ENCODE measurements around the gene PSMD12. TPM values are rescaled to one million over a fixed set of nuclear protein-coding genes. Genes with fewer than 3 reads are reported as not detected.

PSMD12 gene
- total and polyA plus RNA-seq, 2 donors from 2014 or later, result 26.0 to 46.0 TPM

GRCh38 chr17:67358612-67359011 lies 7.8 kb downstream of the PSMD12 start:
- DNase-seq (no peak), FAIRE-seq (no peak)
- H3K4me1 ChIP-seq (ENCODE audit: control insufficient read depth in 2 of 3, insufficient read depth in 2 of 3, low read depth in 1 of 3, low read length in 3 of 3), result peaks cover 0 to 6% (median 0%) of the 10 kb centered on the region in 3 donors
- no peaks in the 10 kb centered on the region for H3K27me3 ChIP-seq (ENCODE audit: control insufficient read depth, insufficient read depth, low read length)
- H3K36me3 ChIP-seq (ENCODE audit: control insufficient read depth in 2 of 3, insufficient read depth in 3 of 3, low read length in 3 of 3), result peaks cover 4 to 25% (median 6%) of the 10 kb centered on the region in 3 donors
- intact Hi-C loops (cut with DNase I), result no loop called here
- H3K9me3 ChIP-seq (ENCODE audit: control insufficient read depth in 2 of 3, insufficient read depth in 1 of 3, low read length in 3 of 3), result no peaks in the 10 kb centered on the region
- no peak for TF ChIP-seq CTCF (IDR thresholded peaks at IDR 0.05; ENCODE audit: borderline replicate concordance, extremely low read depth, insufficient read depth)
- no peak overlapping the region for H3K9ac ChIP-seq (ENCODE audit: low read length in 3 of 3)
- no peak overlapping the region for H3K4me3 ChIP-seq (ENCODE audit: low read length in 3 of 3)
- H3K27ac ChIP-seq (ENCODE audit: low read depth in 2 of 2, low read length in 2 of 2), result no peak overlapping the region

- no peak overlapping the region for H3K27ac ChIP-seq (ENCODE audit: low read depth in 2 of 2, low read length in 2 of 2)
- peaks cover 4 to 42% (median 5%) of the 10 kb centered on the region in 3 donors for H3K36me3 ChIP-seq (ENCODE audit: control insufficient read depth in 2 of 3, insufficient read depth in 3 of 3, low read length in 3 of 3)
- no peaks in the 10 kb centered on the region for H3K27me3 ChIP-seq (ENCODE audit: control insufficient read depth, insufficient read depth, low read length)
- H3K9me3 ChIP-seq (ENCODE audit: control insufficient read depth in 2 of 3, insufficient read depth in 1 of 3, low read length in 3 of 3), result no peaks in the 10 kb centered on the region
- H3K4me3 ChIP-seq (ENCODE audit: low read length in 3 of 3), result no peak overlapping the region
- TF ChIP-seq CTCF (IDR thresholded peaks at IDR 0.05; ENCODE audit: borderline replicate concordance, extremely low read depth, insufficient read depth), result no peak
- DNase-seq (no peak), FAIRE-seq (no peak)
- H3K4me1 ChIP-seq (ENCODE audit: control insufficient read depth in 2 of 3, insufficient read depth in 2 of 3, low read depth in 1 of 3, low read length in 3 of 3), result no peaks in the 10 kb centered on the region
- no peak overlapping the region for H3K9ac ChIP-seq (ENCODE audit: low read length in 3 of 3)
- intact Hi-C loops (cut with DNase I), result no loop called here
These were observed 12.3 kb downstream of the PSMD12 start for GRCh38 chr17:67353929-67354574.

GRCh38 chr17:67353161-67353560 lies 13.2 kb downstream of the PSMD12 start:
- H3K27me3 ChIP-seq (ENCODE audit: control insufficient read depth, insufficient read depth, low read length), result no peaks in the 10 kb centered on the region
- no peak overlapping the region for H3K27ac ChIP-seq (ENCODE audit: low read depth in 2 of 2, low read length in 2 of 2)
- H3K9ac ChIP-seq (ENCODE audit: low read length in 3 of 3), result no peak overlapping the region
- TF ChIP-seq CTCF (IDR thresholded peaks at IDR 0.05; ENCODE audit: borderline replicate concordance, extremely low read depth, insufficient read depth), result no peak
- DNase-seq (no peak), FAIRE-seq (no peak)
- H3K4me1 ChIP-seq (ENCODE audit: control insufficient read depth in 2 of 3, insufficient read depth in 2 of 3, low read depth in 1 of 3, low read length in 3 of 3), result no peaks in the 10 kb centered on the region
- no peaks in the 10 kb centered on the region for H3K9me3 ChIP-seq (ENCODE audit: control insufficient read depth in 2 of 3, insufficient read depth in 1 of 3, low read length in 3 of 3)
- intact Hi-C loops (cut with DNase I), result no loop called here
- H3K4me3 ChIP-seq (ENCODE audit: low read length in 3 of 3), result no peak overlapping the region
- H3K36me3 ChIP-seq (ENCODE audit: control insufficient read depth in 2 of 3, insufficient read depth in 3 of 3, low read length in 3 of 3), result peaks cover 6 to 44% (median 8%) of the 10 kb centered on the region in 3 donors

GRCh38 chr17:67349420-67349819 lies 17.0 kb downstream of the PSMD12 start:
- Histone ChIP-seq H3K36me3 (ENCODE audit: control insufficient read depth in 2 of 3, insufficient read depth in 3 of 3, low read length in 3 of 3) (peaks cover 11 to 47% (median 20%) of the 10 kb centered on the region in 3 donors), H3K4me3 (ENCODE audit: low read length in 3 of 3) (no peak overlapping the region), H3K4me1 (ENCODE audit: control insufficient read depth in 2 of 3, insufficient read depth in 2 of 3, low read depth in 1 of 3, low read length in 3 of 3) (no peaks in the 10 kb centered on the region), H3K9me3 (ENCODE audit: control insufficient read depth in 2 of 3, insufficient read depth in 1 of 3, low read length in 3 of 3) (no peaks in the 10 kb centered on the region), H3K27me3 (ENCODE audit: control insufficient read depth, insufficient read depth, low read length) (no peaks in the 10 kb centered on the region), H3K27ac (ENCODE audit: low read depth in 2 of 2, low read length in 2 of 2) (no peak overlapping the region), H3K9ac (ENCODE audit: low read length in 3 of 3) (no peak overlapping the region)
- TF ChIP-seq CTCF (IDR thresholded peaks at IDR 0.05; ENCODE audit: borderline replicate concordance, extremely low read depth, insufficient read depth), result no peak
- DNase-seq (no peak), FAIRE-seq (no peak)
- intact Hi-C loops (cut with DNase I), result no loop called here
